ENCODE measurements around the gene OPA3.

GRCh38 chr19:45522010-45522941 lies 62.3 kb downstream of the OPA3 start:
- TF ChIP-seq CTCF (IDR thresholded peaks at IDR 0.05 in 2 of 3, conservative IDR thresholded peaks at IDR 0.05 in 1 of 3; ENCODE audit: borderline replicate concordance in 1 of 3, insufficient read depth in 1 of 3, low read depth in 2 of 3, low read length in 2 of 3) (no peak), SRF (IDR thresholded peaks at IDR 0.05; ENCODE audit: low read depth) (no peak)
